Common myeloid progenitor, CD34-positive (primary cell): ENCODE measurements around the gene SLC25A3.
A peak's percentile ranks its signal among the peaks of the same experiment; 100 is the strongest.

ENCODE experiments used
- CTCF ChIA-PET: fragments of 350-600 bp; sonication (Branson Sonifier 250); formaldehyde crosslinking; loops from one replicate; lab custom pipeline; 2021; ENCODE audit warnings: antibody characterized with exemption; lab: Charles Lee
- POLR2A ChIA-PET: fragments of 350-600 bp; sonication (Branson Sonifier 250); formaldehyde crosslinking; loops from one replicate; lab custom pipeline; 2021; ENCODE audit warnings: antibody characterized with exemption; lab: Charles Lee
- DNase-seq, 3 donors: peaks; one replicate each; pipeline versions ENCODE4 v3.0.0 to v3.0.0-alpha.2; 2013
- H3K27ac ChIP-seq, 2 experiments: 1 replicate in 1 of 2; 2 replicates in 1 of 2; pipeline ENCODE4 v1.7.0; 2013; ENCODE audit warnings: inconsistent platforms in 2 of 2, low read length in 2 of 2, mild to moderate bottlenecking in 2 of 2, low read depth in 1 of 2, moderate library complexity in 1 of 2; ENCODE audit not compliant: severe bottlenecking in 2 of 2, insufficient read depth in 1 of 2, poor library complexity in 1 of 2
- H3K27me3 ChIP-seq, 5 experiments: replicated peaks in 2 of 5; 1 replicate in 3 of 5; 2 replicates in 2 of 5; pipeline versions ENCODE4 v1.6.1 to v1.7.0; 2013; ENCODE audit warnings: low read length in 4 of 5, mild to moderate bottlenecking in 2 of 5, moderate library complexity in 2 of 5, inconsistent platforms in 1 of 5; ENCODE audit not compliant: insufficient read depth in 5 of 5, control insufficient read depth in 4 of 5
- H3K36me3 ChIP-seq, 4 experiments: 1 replicate in 2 of 4; 2 replicates in 2 of 4; pipeline versions ENCODE4 v1.6.1 to v1.7.0; 2013; ENCODE audit warnings: low read length in 3 of 4, control low read depth in 1 of 4, mild to moderate bottlenecking in 1 of 4; ENCODE audit not compliant: control insufficient read depth in 4 of 4, insufficient read depth in 4 of 4
- H3K4me1 ChIP-seq, 4 experiments: 1 replicate in 3 of 4; 2 replicates in 1 of 4; pipeline versions ENCODE4 v1.6.1 to v1.7.1; 2013; ENCODE audit warnings: low read length in 3 of 4, mild to moderate bottlenecking in 3 of 4, control low read depth in 1 of 4, inconsistent platforms in 1 of 4, moderate library complexity in 1 of 4; ENCODE audit not compliant: control insufficient read depth in 4 of 4, insufficient read depth in 4 of 4; ENCODE audit errors: control extremely low read depth in 1 of 4
- H3K4me3 ChIP-seq, 7 experiments: 1 replicate in 4 of 7; 2 replicates in 3 of 7; pipeline versions ENCODE4 v1.5.1 to v1.7.0; 2013; ENCODE audit warnings: mild to moderate bottlenecking in 7 of 7, low read length in 6 of 7, moderate library complexity in 6 of 7, inconsistent platforms in 2 of 7, low read depth in 2 of 7, control low read depth in 1 of 7; ENCODE audit not compliant: insufficient read depth in 4 of 7, control insufficient read depth in 1 of 7; ENCODE audit errors: extremely low read depth in 1 of 7
- H3K9me3 ChIP-seq, 5 experiments: 1 replicate in 4 of 5; 2 replicates in 1 of 5; pipeline versions ENCODE4 v1.6.1 to v1.7.1; 2013; ENCODE audit warnings: low read length in 4 of 5, mild to moderate bottlenecking in 2 of 5, inconsistent platforms in 1 of 5, low read depth in 1 of 5, moderate library complexity in 1 of 5; ENCODE audit not compliant: control insufficient read depth in 4 of 5, insufficient read depth in 2 of 5; ENCODE audit errors: control extremely low read depth in 1 of 5
- WGBS: methylation state at CpG from one replicate; pipeline ENCODE4 v1.1.5; 2013; ENCODE audit not compliant: insufficient coverage; 5-methylcytosine and 5-hydroxymethylcytosine counted together

Gene SLC25A3

GRCh38 chr12:98646294-98647090 is 53.0 kb downstream of the SLC25A3 start:
- H3K27ac ChIP-seq = peak overlapping the region in 1 of 2 experiments; percentile 87
- H3K36me3 ChIP-seq = peaks cover 7 to 23% (median 20%) of the 10 kb centered on the region in 4 experiments
- H3K4me3 ChIP-seq = peak overlapping the region in 6 of 7 experiments; percentile 94 to 99 (median 98)
- WGBS = 9% methylated on average over 4 of the region's 8 CpGs
- DNase-seq = peak; percentile 32 to 46 (median 38)
- CTCF ChIA-PET = interaction anchor here (1.0 to 1.8 kb wide), 8 partner anchors 8 to 80 kb away, joined by 3 to 10 read pairs (median 5); partner anchors contain the start of gene SLC25A3
- POLR2A ChIA-PET = interaction anchor here (0.9 kb wide), 1 partner anchor 50 kb away, joined by 8 read pairs; no protein-coding TSS in a partner anchor
- H3K27me3 ChIP-seq = no peaks in the 10 kb centered on the region
- no peaks in the 10 kb centered on the region for H3K9me3 ChIP-seq
- peaks cover 3 to 28% (median 17%) of the 10 kb centered on the region in 4 experiments for H3K4me1 ChIP-seq

DNA sequence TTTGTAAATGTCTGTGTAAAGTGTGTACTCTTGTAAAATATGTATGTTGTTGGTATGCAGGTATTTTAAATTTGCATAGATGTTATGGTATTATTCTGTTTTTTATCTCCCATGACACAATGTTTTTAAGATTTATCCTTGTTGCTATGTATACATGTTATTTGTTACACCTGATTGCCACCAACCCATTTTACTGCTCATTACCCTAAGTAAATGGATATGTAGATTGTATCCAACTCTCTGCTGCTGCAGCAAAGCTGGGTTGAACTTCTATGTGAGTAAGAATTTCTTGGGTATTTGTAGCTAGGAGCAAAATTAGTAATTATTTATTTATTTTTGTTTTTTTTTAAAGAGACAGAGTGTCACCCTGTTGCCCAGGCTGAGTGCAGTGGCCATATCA is 57.8 kb downstream of the SLC25A3 start:
- Histone ChIP-seq H3K9me3 (no peaks in the 10 kb centered on the region), H3K27ac (no peak overlapping the region), H3K4me1 (peaks cover 0 to 11% (median 7%) of the 10 kb centered on the region in 4 experiments), H3K4me3 (no peak overlapping the region), H3K27me3 (no peaks in the 10 kb centered on the region), H3K36me3 (peaks cover 12 to 30% (median 24%) of the 10 kb centered on the region in 4 experiments)
- ChIA-PET CTCF (interaction anchor here (0.6 to 7.4 kb wide), 12 partner anchors 13 to 233 kb away, joined by 3 to 87 read pairs (median 4); no protein-coding TSS in a partner anchor), POLR2A (no interaction called here)
- no peak for DNase-seq

- no peaks in the 10 kb centered on the region for H3K9me3 ChIP-seq
- ChIA-PET CTCF (interaction anchor here (0.7 to 7.4 kb wide), 8 partner anchors 8 to 225 kb away, joined by 3 to 87 read pairs (median 4); partner anchors contain the start of gene IKBIP), POLR2A (no interaction called here)
- H3K36me3 ChIP-seq = peaks cover 14 to 41% (median 34%) of the 10 kb centered on the region in 4 experiments
- H3K4me1 ChIP-seq = peaks cover 0 to 9% (median 2%) of the 10 kb centered on the region in 4 experiments
- no peak overlapping the region for H3K27ac ChIP-seq
- H3K27me3 ChIP-seq = no peaks in the 10 kb centered on the region
- no CpG with 5 or more reads among the region's 1 CpG for WGBS
- no peak overlapping the region for H3K4me3 ChIP-seq
- peak; percentile 71 to 82 (median 80) for DNase-seq
Measured at GRCh38 chr12:98653866-98654493, 60.5 kb downstream of the SLC25A3 start.
